OCI-LY1 (cell line): ENCODE data around the gene MCTP1.

Source experiments
- EZH2 ChIP-seq: fragments of 200-600 bp; sonication (generic), shearing (Covaris generic); IDR thresholded peaks from 2 replicates; pipeline ENCODE4 v1.8.0; 2017; ENCODE audit warnings: borderline replicate concordance, mixed run types, mild to moderate bottlenecking, antibody characterized with exemption, low read length, moderate library complexity, mixed read lengths
- TF ChIP-seq, protein P1 (sequence below): fragments of 200-600 bp; sonication (generic), shearing (Covaris generic); IDR thresholded peaks from 2 replicates; pipeline ENCODE4 v1.5.1; 2017; ENCODE audit warnings: mild to moderate bottlenecking, antibody characterized with exemption, low read length, moderate library complexity, mixed read lengths

DNA sequence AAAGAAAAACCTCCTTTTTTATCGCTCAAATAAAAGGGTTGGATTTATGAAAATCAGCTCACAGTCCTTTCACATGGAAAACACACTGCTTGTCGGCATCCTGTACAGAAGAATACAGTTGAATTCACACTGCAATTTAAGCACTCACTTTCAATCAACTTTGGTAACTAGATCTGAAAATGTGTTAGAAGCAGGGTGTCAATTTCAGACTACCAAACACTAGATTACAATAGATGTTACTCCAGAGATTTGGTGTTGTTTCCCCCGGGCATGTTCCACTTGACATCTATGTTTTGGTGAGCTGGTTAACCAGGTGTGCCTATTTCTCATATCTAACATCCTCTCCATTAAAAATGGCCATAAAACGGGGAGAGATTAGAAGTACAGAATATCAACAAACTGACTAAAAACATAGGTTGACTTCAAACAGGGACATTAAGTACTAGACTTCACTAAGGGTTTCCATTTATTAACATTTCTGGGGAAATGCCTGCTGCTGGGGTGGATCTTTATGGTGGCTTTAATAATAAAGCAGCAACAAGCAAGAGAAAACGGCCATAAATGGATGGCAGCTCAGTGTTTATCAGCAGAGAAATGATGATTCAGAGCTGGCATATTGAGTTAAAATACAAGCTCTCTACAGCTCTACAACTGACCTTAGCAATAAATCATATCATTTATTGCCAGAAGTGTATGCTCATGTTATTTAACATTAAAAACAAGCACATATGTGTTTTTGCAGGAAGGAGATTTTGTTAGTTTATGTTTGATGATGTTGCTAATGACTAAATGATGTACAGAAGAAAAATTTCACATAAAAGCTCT lies 507.6 kb downstream of the MCTP1 start:
- TF ChIP-seq, protein P1, sequence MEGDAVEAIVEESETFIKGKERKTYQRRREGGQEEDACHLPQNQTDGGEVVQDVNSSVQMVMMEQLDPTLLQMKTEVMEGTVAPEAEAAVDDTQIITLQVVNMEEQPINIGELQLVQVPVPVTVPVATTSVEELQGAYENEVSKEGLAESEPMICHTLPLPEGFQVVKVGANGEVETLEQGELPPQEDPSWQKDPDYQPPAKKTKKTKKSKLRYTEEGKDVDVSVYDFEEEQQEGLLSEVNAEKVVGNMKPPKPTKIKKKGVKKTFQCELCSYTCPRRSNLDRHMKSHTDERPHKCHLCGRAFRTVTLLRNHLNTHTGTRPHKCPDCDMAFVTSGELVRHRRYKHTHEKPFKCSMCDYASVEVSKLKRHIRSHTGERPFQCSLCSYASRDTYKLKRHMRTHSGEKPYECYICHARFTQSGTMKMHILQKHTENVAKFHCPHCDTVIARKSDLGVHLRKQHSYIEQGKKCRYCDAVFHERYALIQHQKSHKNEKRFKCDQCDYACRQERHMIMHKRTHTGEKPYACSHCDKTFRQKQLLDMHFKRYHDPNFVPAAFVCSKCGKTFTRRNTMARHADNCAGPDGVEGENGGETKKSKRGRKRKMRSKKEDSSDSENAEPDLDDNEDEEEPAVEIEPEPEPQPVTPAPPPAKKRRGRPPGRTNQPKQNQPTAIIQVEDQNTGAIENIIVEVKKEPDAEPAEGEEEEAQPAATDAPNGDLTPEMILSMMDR: no peak
- no peak for TF ChIP-seq EZH2
